Measurements from ENCODE around the gene C18orf63. TPM values are rescaled to one million over a fixed set of nuclear protein-coding genes. Genes with fewer than 3 reads are reported as not detected.
"Not testable (repeated sequence)": the region's sequence is repeated elsewhere in the genome, so short reads cannot be mapped to it uniquely, and the experiment has no call there.

Gene C18orf63
- total and polyA plus RNA-seq, 4 donors: not detected

DNA sequence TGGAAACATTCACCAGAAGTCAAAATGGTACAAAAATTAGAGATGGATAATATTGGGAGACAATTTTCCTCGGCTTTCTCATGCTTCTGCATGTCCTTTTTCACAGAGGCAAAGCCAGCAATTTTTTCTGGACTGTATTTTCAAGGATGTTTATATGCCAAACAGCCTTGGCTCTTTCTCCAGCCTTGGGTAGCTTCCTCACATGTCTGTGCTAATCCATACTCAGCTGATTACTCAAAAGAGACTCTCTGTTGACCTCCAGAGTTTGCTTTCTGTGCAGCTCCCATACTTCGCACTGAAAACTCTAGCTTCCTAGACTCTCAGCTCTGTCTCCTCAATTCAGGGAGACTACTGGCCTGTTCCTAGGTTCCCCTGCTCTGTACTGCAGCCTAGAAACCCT, 10.6 kb downstream of the C18orf63 start:
- Histone ChIP-seq H3K9me3 (ENCODE audit: control insufficient read depth in 4 of 4, low read length in 3 of 4) (no peaks in the 10 kb centered on the region), H3K9ac (ENCODE audit: low read depth in 1 of 2, low read length in 2 of 2) (no peak overlapping the region), H3K27ac (ENCODE audit: low read depth in 1 of 2, low read length in 2 of 2) (no peak overlapping the region), H3K36me3 (ENCODE audit: control insufficient read depth in 4 of 4, insufficient read depth in 3 of 4, low read depth in 1 of 4, low read length in 3 of 4) (no peaks in the 10 kb centered on the region), H3K4me1 (ENCODE audit: control insufficient read depth in 4 of 4, insufficient read depth in 4 of 4, low read length in 3 of 4) (peaks cover 0 to under 1% (median 0%) of the 10 kb centered on the region in 4 donors), H3K4me3 (ENCODE audit: low read depth in 1 of 3, low read length in 3 of 3) (no peak overlapping the region), H3K27me3 (ENCODE audit: control insufficient read depth in 4 of 4, insufficient read depth in 4 of 4, low read length in 3 of 4) (no peaks in the 10 kb centered on the region)
- TF ChIP-seq HNF4A (conservative IDR thresholded peaks at IDR 0.05) (no peak), FOXA2 (IDR thresholded peaks at IDR 0.05) (no peak), JUND (IDR thresholded peaks at IDR 0.05) (no peak)
- DNase-seq (ENCODE audit: low spot score): no peak
- 82% methylated on average over 2 of the region's 2 CpGs for WGBS

DNA sequence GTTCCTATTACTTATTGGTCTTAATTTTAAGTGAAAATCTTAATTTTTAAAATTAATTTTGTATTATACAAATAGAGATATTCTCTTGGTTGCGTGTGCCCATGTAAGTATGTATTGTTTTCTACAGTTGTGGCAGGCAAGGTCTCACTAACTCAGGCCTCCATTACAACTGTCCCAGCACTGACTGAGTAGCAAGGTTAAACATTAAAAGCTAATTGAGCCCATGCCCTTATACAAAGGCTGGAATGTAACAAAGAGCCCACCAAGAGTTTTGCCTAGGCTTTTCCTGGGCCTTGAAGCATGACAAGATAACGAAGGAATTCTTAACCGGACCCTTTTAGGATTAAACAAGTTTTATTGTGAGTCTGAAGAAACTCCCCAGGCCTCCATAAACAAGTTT, 11.2 kb downstream of the C18orf63 start:
- H3K9ac ChIP-seq (ENCODE audit: low read depth in 1 of 2, low read length in 2 of 2); H3K36me3 ChIP-seq (ENCODE audit: control insufficient read depth in 4 of 4, insufficient read depth in 3 of 4, low read depth in 1 of 4, low read length in 3 of 4); H3K27me3 ChIP-seq (ENCODE audit: control insufficient read depth in 4 of 4, insufficient read depth in 4 of 4, low read length in 3 of 4); DNase-seq (ENCODE audit: low spot score); H3K9me3 ChIP-seq (ENCODE audit: control insufficient read depth in 4 of 4, low read length in 3 of 4); H3K4me3 ChIP-seq (ENCODE audit: low read depth in 1 of 3, low read length in 3 of 3); H3K27ac ChIP-seq (ENCODE audit: low read depth in 1 of 2, low read length in 2 of 2); H3K4me1 ChIP-seq (ENCODE audit: control insufficient read depth in 4 of 4, insufficient read depth in 4 of 4, low read length in 3 of 4): not testable (repeated sequence)
- 94% methylated on average over 3 of the region's 3 CpGs for WGBS

DNA sequence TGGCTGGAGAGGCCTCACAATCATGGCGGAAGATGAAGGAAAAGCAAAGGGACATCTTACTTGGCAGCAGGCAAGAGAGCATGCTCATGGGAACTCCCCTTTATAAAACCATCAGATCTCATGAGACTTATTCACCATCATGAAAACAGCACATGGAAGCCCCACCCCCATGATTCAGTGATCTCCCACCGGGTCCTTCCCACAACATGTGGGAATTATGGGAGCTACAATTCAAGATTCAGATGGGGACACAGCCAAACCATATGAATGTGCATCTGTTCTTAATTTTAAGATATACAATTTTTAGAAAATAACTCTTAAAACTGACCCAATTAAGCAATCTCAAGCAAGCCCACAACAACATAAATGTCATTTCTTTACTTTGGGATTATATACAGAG, 12.6 kb downstream of the C18orf63 start:
- Histone ChIP-seq H3K4me1 (ENCODE audit: control insufficient read depth in 4 of 4, insufficient read depth in 4 of 4, low read length in 3 of 4) (peaks cover 0 to 2% (median 0%) of the 10 kb centered on the region in 4 donors), H3K4me3 (ENCODE audit: low read depth in 1 of 3, low read length in 3 of 3) (no peak overlapping the region), H3K9ac (ENCODE audit: low read depth in 1 of 2, low read length in 2 of 2) (no peak overlapping the region), H3K27me3 (ENCODE audit: control insufficient read depth in 4 of 4, insufficient read depth in 4 of 4, low read length in 3 of 4) (no peaks in the 10 kb centered on the region), H3K36me3 (ENCODE audit: control insufficient read depth in 4 of 4, insufficient read depth in 3 of 4, low read depth in 1 of 4, low read length in 3 of 4) (no peaks in the 10 kb centered on the region), H3K9me3 (ENCODE audit: control insufficient read depth in 4 of 4, low read length in 3 of 4) (no peaks in the 10 kb centered on the region), H3K27ac (ENCODE audit: low read depth in 1 of 2, low read length in 2 of 2) (no peak overlapping the region)
- no peak for DNase-seq (ENCODE audit: low spot score)
- TF ChIP-seq HNF4A (conservative IDR thresholded peaks at IDR 0.05): no peak
- no peak for TF ChIP-seq FOXA2 (IDR thresholded peaks at IDR 0.05)
- no peak for TF ChIP-seq NR2F2 (IDR thresholded peaks at IDR 0.05)
- TF ChIP-seq, protein P1, sequence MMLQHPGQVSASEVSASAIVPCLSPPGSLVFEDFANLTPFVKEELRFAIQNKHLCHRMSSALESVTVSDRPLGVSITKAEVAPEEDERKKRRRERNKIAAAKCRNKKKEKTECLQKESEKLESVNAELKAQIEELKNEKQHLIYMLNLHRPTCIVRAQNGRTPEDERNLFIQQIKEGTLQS (IDR thresholded peaks at IDR 0.05): no peak
- TF ChIP-seq JUND (IDR thresholded peaks at IDR 0.05): no peak
- TF ChIP-seq, protein P2, sequence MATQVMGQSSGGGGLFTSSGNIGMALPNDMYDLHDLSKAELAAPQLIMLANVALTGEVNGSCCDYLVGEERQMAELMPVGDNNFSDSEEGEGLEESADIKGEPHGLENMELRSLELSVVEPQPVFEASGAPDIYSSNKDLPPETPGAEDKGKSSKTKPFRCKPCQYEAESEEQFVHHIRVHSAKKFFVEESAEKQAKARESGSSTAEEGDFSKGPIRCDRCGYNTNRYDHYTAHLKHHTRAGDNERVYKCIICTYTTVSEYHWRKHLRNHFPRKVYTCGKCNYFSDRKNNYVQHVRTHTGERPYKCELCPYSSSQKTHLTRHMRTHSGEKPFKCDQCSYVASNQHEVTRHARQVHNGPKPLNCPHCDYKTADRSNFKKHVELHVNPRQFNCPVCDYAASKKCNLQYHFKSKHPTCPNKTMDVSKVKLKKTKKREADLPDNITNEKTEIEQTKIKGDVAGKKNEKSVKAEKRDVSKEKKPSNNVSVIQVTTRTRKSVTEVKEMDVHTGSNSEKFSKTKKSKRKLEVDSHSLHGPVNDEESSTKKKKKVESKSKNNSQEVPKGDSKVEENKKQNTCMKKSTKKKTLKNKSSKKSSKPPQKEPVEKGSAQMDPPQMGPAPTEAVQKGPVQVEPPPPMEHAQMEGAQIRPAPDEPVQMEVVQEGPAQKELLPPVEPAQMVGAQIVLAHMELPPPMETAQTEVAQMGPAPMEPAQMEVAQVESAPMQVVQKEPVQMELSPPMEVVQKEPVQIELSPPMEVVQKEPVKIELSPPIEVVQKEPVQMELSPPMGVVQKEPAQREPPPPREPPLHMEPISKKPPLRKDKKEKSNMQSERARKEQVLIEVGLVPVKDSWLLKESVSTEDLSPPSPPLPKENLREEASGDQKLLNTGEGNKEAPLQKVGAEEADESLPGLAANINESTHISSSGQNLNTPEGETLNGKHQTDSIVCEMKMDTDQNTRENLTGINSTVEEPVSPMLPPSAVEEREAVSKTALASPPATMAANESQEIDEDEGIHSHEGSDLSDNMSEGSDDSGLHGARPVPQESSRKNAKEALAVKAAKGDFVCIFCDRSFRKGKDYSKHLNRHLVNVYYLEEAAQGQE (IDR thresholded peaks at IDR 0.05): no peak
- no peak for TF ChIP-seq TAF1 (conservative IDR thresholded peaks at IDR 0.05)
- no peak for TF ChIP-seq RAD21 (IDR thresholded peaks at IDR 0.05)
- TF ChIP-seq, protein P3, sequence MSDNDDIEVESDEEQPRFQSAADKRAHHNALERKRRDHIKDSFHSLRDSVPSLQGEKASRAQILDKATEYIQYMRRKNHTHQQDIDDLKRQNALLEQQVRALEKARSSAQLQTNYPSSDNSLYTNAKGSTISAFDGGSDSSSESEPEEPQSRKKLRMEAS (IDR thresholded peaks at IDR 0.05): no peak
- TF ChIP-seq, protein P4, sequence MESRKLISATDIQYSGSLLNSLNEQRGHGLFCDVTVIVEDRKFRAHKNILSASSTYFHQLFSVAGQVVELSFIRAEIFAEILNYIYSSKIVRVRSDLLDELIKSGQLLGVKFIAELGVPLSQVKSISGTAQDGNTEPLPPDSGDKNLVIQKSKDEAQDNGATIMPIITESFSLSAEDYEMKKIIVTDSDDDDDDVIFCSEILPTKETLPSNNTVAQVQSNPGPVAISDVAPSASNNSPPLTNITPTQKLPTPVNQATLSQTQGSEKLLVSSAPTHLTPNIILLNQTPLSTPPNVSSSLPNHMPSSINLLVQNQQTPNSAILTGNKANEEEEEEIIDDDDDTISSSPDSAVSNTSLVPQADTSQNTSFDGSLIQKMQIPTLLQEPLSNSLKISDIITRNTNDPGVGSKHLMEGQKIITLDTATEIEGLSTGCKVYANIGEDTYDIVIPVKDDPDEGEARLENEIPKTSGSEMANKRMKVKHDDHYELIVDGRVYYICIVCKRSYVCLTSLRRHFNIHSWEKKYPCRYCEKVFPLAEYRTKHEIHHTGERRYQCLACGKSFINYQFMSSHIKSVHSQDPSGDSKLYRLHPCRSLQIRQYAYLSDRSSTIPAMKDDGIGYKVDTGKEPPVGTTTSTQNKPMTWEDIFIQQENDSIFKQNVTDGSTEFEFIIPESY (IDR thresholded peaks at IDR 0.05): no peak
- 92% methylated on average over 2 of the region's 2 CpGs for WGBS

All from liver (tissue), 9 donors.